HG03025 (cell line): ENCODE results near the gene FAM229B.

Experiments
- ATAC-seq: cut with Tn5 transposase; IDR thresholded peaks from one replicate; pipeline ENCODE4 v1.9.1; 2021; ENCODE audit warnings: mild to moderate bottlenecking, moderate library complexity; ENCODE audit not compliant: unreplicated experiment, low FRiP score

The FAM229B gene

GRCh38 chr6:112130878-112131277, 43.5 kb downstream of the FAM229B start:
- no peak for ATAC-seq

- ATAC-seq, result no peak
These were observed 51.7 kb downstream of the FAM229B start for GRCh38 chr6:112139052-112139451.

- ATAC-seq, result no peak
These were observed 54.3 kb downstream of the FAM229B start for GRCh38 chr6:112141707-112142106.

GRCh38 chr6:112144145-112144926, 56.9 kb downstream of the FAM229B start:
- ATAC-seq, result no peak

- ATAC-seq, result no peak
These were observed 57.7 kb downstream of the FAM229B start for GRCh38 chr6:112145080-112145573.

GRCh38 chr6:112148103-112148502, 60.7 kb downstream of the FAM229B start:
- ATAC-seq, result no peak

- ATAC-seq, result no peak
These were observed 61.8 kb downstream of the FAM229B start for GRCh38 chr6:112149236-112149635.

GRCh38 chr6:112149719-112150263, 62.4 kb downstream of the FAM229B start:
- ATAC-seq, result no peak

- ATAC-seq, result no peak
These were observed 63.0 kb downstream of the FAM229B start for GRCh38 chr6:112150363-112150762.
